C4-2B (cell line): ENCODE results near the gene MARK2.

Experiments
- H3K27ac ChIP-seq: fragments of 450-650 bp; 2 replicates; pipeline ENCODE4 v1.5.1; 2017
- ZFX ChIP-seq: fragments of 450-650 bp; IDR thresholded peaks from 2 replicates; pipeline ENCODE4 v1.6.1; 2017
- TF ChIP-seq, protein P1 (sequence below): fragments of 450-650 bp; conservative IDR thresholded peaks from 2 replicates; pipeline ENCODE4 v1.5.1; 2017; ENCODE audit warnings: mild to moderate bottlenecking

MARK2 gene

GRCh38 chr11:63831326-63831725, 7.6 kb upstream of the MARK2 start:
- H3K27ac ChIP-seq: no peak overlapping the region
- TF ChIP-seq, protein P1, sequence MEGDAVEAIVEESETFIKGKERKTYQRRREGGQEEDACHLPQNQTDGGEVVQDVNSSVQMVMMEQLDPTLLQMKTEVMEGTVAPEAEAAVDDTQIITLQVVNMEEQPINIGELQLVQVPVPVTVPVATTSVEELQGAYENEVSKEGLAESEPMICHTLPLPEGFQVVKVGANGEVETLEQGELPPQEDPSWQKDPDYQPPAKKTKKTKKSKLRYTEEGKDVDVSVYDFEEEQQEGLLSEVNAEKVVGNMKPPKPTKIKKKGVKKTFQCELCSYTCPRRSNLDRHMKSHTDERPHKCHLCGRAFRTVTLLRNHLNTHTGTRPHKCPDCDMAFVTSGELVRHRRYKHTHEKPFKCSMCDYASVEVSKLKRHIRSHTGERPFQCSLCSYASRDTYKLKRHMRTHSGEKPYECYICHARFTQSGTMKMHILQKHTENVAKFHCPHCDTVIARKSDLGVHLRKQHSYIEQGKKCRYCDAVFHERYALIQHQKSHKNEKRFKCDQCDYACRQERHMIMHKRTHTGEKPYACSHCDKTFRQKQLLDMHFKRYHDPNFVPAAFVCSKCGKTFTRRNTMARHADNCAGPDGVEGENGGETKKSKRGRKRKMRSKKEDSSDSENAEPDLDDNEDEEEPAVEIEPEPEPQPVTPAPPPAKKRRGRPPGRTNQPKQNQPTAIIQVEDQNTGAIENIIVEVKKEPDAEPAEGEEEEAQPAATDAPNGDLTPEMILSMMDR: no peak
- TF ChIP-seq ZFX: no peak

GRCh38 chr11:63832336-63832735, 6.6 kb upstream of the MARK2 start:
- no peak overlapping the region for H3K27ac ChIP-seq
- TF ChIP-seq, protein P1: no peak
- no peak for TF ChIP-seq ZFX

GRCh38 chr11:63833048-63833447, 5.9 kb upstream of the MARK2 start:
- TF ChIP-seq ZFX: no peak
- TF ChIP-seq, protein P1: no peak
- no peak overlapping the region for H3K27ac ChIP-seq

GRCh38 chr11:63834535-63835157, 4.3 kb upstream of the MARK2 start:
- TF ChIP-seq, protein P1: no peak
- no peak for TF ChIP-seq ZFX
- no peak overlapping the region for H3K27ac ChIP-seq

DNA sequence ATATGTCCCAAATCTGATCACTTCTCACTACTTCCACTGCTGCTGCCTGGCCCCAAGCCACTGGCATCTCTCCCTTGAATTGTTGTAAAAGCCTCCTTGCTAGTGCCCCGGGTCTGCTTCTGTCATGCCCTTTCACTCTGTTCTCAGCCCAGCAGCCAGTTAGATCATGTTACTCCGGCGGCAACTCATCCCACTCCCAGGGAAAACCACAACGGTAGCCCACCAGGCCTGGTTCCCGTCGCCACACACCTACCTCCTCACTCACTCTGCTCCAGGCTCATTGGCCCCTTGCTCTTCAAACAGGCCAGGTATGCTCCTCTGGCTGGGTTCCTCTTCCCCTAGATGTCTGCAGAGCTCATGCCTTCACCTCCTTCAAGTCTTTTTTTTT, 3.8 kb upstream of the MARK2 start:
- H3K27ac ChIP-seq: no peak overlapping the region
- TF ChIP-seq, protein P1: no peak
- TF ChIP-seq ZFX: no peak

GRCh38 chr11:63837027-63837688, 1.8 kb upstream of the MARK2 start:
- TF ChIP-seq, protein P1: peak; percentile 88
- no peak for TF ChIP-seq ZFX
- H3K27ac ChIP-seq: peak overlapping the region; percentile 93

DNA sequence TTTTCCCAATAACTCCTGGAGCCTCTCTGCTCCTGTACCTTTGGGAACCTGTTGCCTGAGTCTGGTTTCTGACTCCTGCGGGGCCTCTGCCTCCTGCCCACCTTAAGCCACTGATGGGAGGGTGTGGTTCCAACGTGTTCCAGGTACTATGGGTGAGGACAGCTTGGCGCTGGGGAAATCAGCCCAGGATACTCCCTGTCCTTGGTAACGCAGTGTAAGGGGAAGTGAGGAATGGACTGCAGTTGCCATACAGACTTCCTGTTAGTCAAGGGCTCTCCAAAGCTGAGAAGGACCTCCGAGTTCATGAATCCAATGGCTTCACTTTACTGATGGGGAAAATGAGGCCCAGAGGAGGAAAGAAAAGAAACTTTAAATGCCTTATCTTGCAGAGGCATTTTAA, 1.2 kb upstream of the MARK2 start:
- peak overlapping the region; percentile 93 for H3K27ac ChIP-seq
- no peak for TF ChIP-seq ZFX
- TF ChIP-seq, protein P1: no peak
